CD14-positive monocyte (primary cell): ENCODE data around the gene GTPBP4. TPM values are rescaled to one million over a fixed set of nuclear protein-coding genes. Genes with fewer than 3 reads are reported as not detected.

Source experiments
- DNase-seq, 3 donors: peaks; one replicate each; pipeline ENCODE4 v3.0.0-alpha.2; 2011 to 2022
- H2AFZ ChIP-seq: 2 replicates; pipeline ENCODE4 v1.6.0; 2012; ENCODE audit warnings: mild to moderate bottlenecking, low read depth, low read length, inconsistent platforms; ENCODE audit not compliant: insufficient read depth, poor library complexity, severe bottlenecking
- H3K27ac ChIP-seq, 2 donors: 1 replicate in 1 of 2; 2 replicates in 1 of 2; pipeline ENCODE4 v1.5.1; 2012 to 2013; ENCODE audit warnings: low read length in 2 of 2, control low read depth in 1 of 2, inconsistent platforms in 1 of 2, low read depth in 1 of 2, mild to moderate bottlenecking in 1 of 2
- H3K27me3 ChIP-seq, 2 donors: one replicate each; pipeline versions ENCODE4 v1.6.0 to v1.6.1; 2011 to 2013; ENCODE audit warnings: low read length in 2 of 2; ENCODE audit not compliant: control insufficient read depth in 2 of 2, insufficient read depth in 2 of 2
- H3K36me3 ChIP-seq, 2 donors: replicated peaks in 1 of 2; 1 replicate in 1 of 2; 2 replicates in 1 of 2; pipeline versions ENCODE4 v1.5.1 to v1.6.1; 2012 to 2013; ENCODE audit warnings: low read length in 2 of 2, control low read depth in 1 of 2, inconsistent platforms in 1 of 2, mild to moderate bottlenecking in 1 of 2; ENCODE audit not compliant: insufficient read depth in 2 of 2, control insufficient read depth in 1 of 2
- H3K4me1 ChIP-seq, 2 donors: 1 replicate in 1 of 2; 2 replicates in 1 of 2; pipeline versions ENCODE4 v1.5.1 to v1.6.1; 2012 to 2013; ENCODE audit warnings: low read length in 2 of 2, control low read depth in 1 of 2, inconsistent platforms in 1 of 2, mild to moderate bottlenecking in 1 of 2, moderate library complexity in 1 of 2; ENCODE audit not compliant: insufficient read depth in 2 of 2, control insufficient read depth in 1 of 2
- H3K4me2 ChIP-seq: replicated peaks from 2 replicates; pipeline ENCODE3; 2012; ENCODE audit warnings: low read length, moderate library complexity, mild to moderate bottlenecking; ENCODE audit not compliant: poor library complexity, severe bottlenecking; ENCODE audit errors: extremely low read depth
- H3K4me3 ChIP-seq, 3 experiments: fragments of 200-600 bp in 1 of 3; sonication (generic) in 1 of 3; replicated peaks in 1 of 3; 1 replicate in 2 of 3; 2 replicates in 1 of 3; pipeline ENCODE4 v1.5.1; 2011 to 2013; ENCODE audit warnings: low read length in 3 of 3, mild to moderate bottlenecking in 3 of 3, control low read depth in 2 of 3, low read depth in 2 of 3, inconsistent platforms in 1 of 3, moderate library complexity in 1 of 3
- H3K79me2 ChIP-seq: 2 replicates; pipeline ENCODE4 v1.6.0; 2012; ENCODE audit warnings: mild to moderate bottlenecking, control low read depth, inconsistent platforms, low read length, moderate library complexity; ENCODE audit not compliant: insufficient read depth
- H3K9ac ChIP-seq: 2 replicates; pipeline ENCODE4 v1.6.0; 2017; ENCODE audit warnings: low read length, mild to moderate bottlenecking; ENCODE audit not compliant: insufficient read depth, poor library complexity, severe bottlenecking
- H3K9me3 ChIP-seq, 2 donors: replicated peaks in 1 of 2; 1 replicate in 1 of 2; 2 replicates in 1 of 2; pipeline versions ENCODE4 v1.5.1 to v1.6.1; 2012 to 2013; ENCODE audit warnings: low read length in 2 of 2, control low read depth in 1 of 2; ENCODE audit not compliant: control insufficient read depth in 1 of 2, insufficient read depth in 1 of 2
- H4K20me1 ChIP-seq: 2 replicates; pipeline ENCODE4 v1.6.0; 2012; ENCODE audit warnings: mild to moderate bottlenecking, low read length, control low read depth, moderate library complexity; ENCODE audit not compliant: insufficient read depth
- H3K27ac Mint-ChIP-seq, 7 donors: one replicate each; pipeline ENCODE4 v1.8.0; 2020; ENCODE audit warnings: mild to moderate bottlenecking in 7 of 7, mixed read lengths in 7 of 7, moderate library complexity in 6 of 7, inconsistent platforms in 2 of 7
- H3K27me3 Mint-ChIP-seq, 3 donors: one replicate each; pipeline ENCODE4 v1.8.0; 2021 to 2022; ENCODE audit warnings: low read depth in 3 of 3, mild to moderate bottlenecking in 3 of 3, mixed read lengths in 3 of 3, moderate library complexity in 3 of 3, inconsistent platforms in 1 of 3
- H3K36me3 Mint-ChIP-seq, 2 donors: one replicate each; pipeline ENCODE4 v1.8.0; 2020; ENCODE audit warnings: mixed read lengths in 2 of 2, inconsistent platforms in 1 of 2, mild to moderate bottlenecking in 1 of 2
- H3K4me1 Mint-ChIP-seq: one replicate; pipeline ENCODE4 v1.8.0; 2020; ENCODE audit warnings: mild to moderate bottlenecking, mixed read lengths
- H3K4me3 Mint-ChIP-seq, 2 donors: one replicate each; pipeline ENCODE4 v1.8.0; 2020; ENCODE audit warnings: mild to moderate bottlenecking in 2 of 2, mixed read lengths in 2 of 2, moderate library complexity in 1 of 2
- H3K9me3 Mint-ChIP-seq, 7 donors: one replicate each; pipeline ENCODE4 v1.8.0; 2020 to 2022; ENCODE audit warnings: mixed read lengths in 7 of 7, mild to moderate bottlenecking in 6 of 7, moderate library complexity in 6 of 7, inconsistent platforms in 2 of 7
- CTCF ChIP-seq: fragments of 200-600 bp; IDR thresholded peaks from one replicate; pipeline ENCODE4 v1.8.0; 2022; ENCODE audit warnings: antibody characterized with exemption, mild to moderate bottlenecking
- WGBS: methylation state at CpG from one replicate; pipeline ENCODE4 v1.1.5; 2013; ENCODE audit warnings: missing lambda C conversion rate; ENCODE audit not compliant: insufficient coverage; 5-methylcytosine and 5-hydroxymethylcytosine counted together
- intact Hi-C, 2 donors: fragments of 100-400 bp; cut with micrococcal nuclease; formaldehyde crosslinking; loops; one replicate each; pipeline versions ENCODE4 v1.15.0 to v1.15.1; 2023
- polyA plus RNA-seq, 3 donors: library from polyadenylated mRNA; depleted of rRNA in 1 of 3; unstranded in 2 of 3; stranded (reverse) in 1 of 3; fragments of 300-500 nt in 2 of 3; fragments of >200 nt in 1 of 3; fragmentation: Illumina TruSeq in 2 of 3; gene quantifications; 1 replicate in 2 of 3; 2 replicates in 1 of 3; pipeline ENCODE4 v1.2.3, GENCODE V29; 2012 to 2021

The GTPBP4 gene
- polyA plus RNA-seq, 3 donors, result 9.9 to 16.1 (median 12.2) TPM

- Mint-ChIP-seq H3K27ac (peak overlapping the region; percentile 94 to 99 (median 99)), H3K27me3 (no peaks in the 10 kb centered on the region), H3K36me3 (peaks cover 30 to 40% of the 10 kb centered on the region in 2 donors), H3K9me3 (no peaks in the 10 kb centered on the region), H3K4me3 (peak overlapping the region; percentile 86 to 97), H3K4me1 (peaks cover 41% of the 10 kb centered on the region)
- 0% methylated on average over 9 of the region's 12 CpGs for WGBS
- H3K79me2 ChIP-seq, result peaks cover 51% of the 10 kb centered on the region
- H3K36me3 ChIP-seq, result peaks cover 32 to 40% of the 10 kb centered on the region in 2 donors
- peak overlapping the region; percentile 66 for H2AFZ ChIP-seq
- peaks cover 37 to 56% of the 10 kb centered on the region in 2 donors for H3K4me1 ChIP-seq
- peak overlapping the region; percentile 30 to 94 (median 78) for H3K4me3 ChIP-seq
- H3K9me3 ChIP-seq, result no peaks in the 10 kb centered on the region
- H3K27ac ChIP-seq, result peak overlapping the region; percentile 71 to 86
- TF ChIP-seq CTCF, result no peak
- DNase-seq, result peak; percentile 61 to 65 (median 63)
- no peaks in the 10 kb centered on the region for H3K27me3 ChIP-seq
- peak overlapping the region; percentile 73 for H3K4me2 ChIP-seq
- H3K9ac ChIP-seq, result peak overlapping the region; percentile 59
- intact Hi-C loops, result loop anchor here in 1 of 2 donors (5.0 kb wide), 2 partner anchors 51 to 116 kb away; no protein-coding TSS in a partner anchor
- peaks cover 11% of the 10 kb centered on the region for H4K20me1 ChIP-seq
Observed at GRCh38 chr10:1043532-1043995, 55.3 kb downstream of the GTPBP4 start.

GRCh38 chr10:1044146-1044545, 55.9 kb downstream of the GTPBP4 start:
- peak overlapping the region; percentile 66 for H2AFZ ChIP-seq
- H3K9me3 Mint-ChIP-seq, result no peaks in the 10 kb centered on the region
- no peak overlapping the region for H3K9ac ChIP-seq
- peak overlapping the region; percentile 73 for H3K4me2 ChIP-seq
- no peaks in the 10 kb centered on the region for H3K27me3 ChIP-seq
- TF ChIP-seq CTCF, result no peak
- peak overlapping the region; percentile 71 to 86 for H3K27ac ChIP-seq
- 85% methylated on average over 4 of the region's 4 CpGs for WGBS
- peaks cover 53% of the 10 kb centered on the region for H3K79me2 ChIP-seq
- H3K36me3 ChIP-seq, result peaks cover 30 to 36% of the 10 kb centered on the region in 2 donors
- peaks cover 41% of the 10 kb centered on the region for H3K4me1 Mint-ChIP-seq
- H4K20me1 ChIP-seq, result peaks cover 11% of the 10 kb centered on the region
- no peaks in the 10 kb centered on the region for H3K9me3 ChIP-seq
- peaks cover 37 to 56% of the 10 kb centered on the region in 2 donors for H3K4me1 ChIP-seq
- peak overlapping the region; percentile 30 to 94 (median 78) for H3K4me3 ChIP-seq
- H3K4me3 Mint-ChIP-seq, result peak overlapping the region; percentile 86 to 97
- peaks cover 29 to 40% of the 10 kb centered on the region in 2 donors for H3K36me3 Mint-ChIP-seq
- H3K27me3 Mint-ChIP-seq, result no peaks in the 10 kb centered on the region
- H3K27ac Mint-ChIP-seq, result peak overlapping the region; percentile 94 to 99 (median 99)
- DNase-seq, result no peak
- intact Hi-C loops, result loop anchor here in 1 of 2 donors (5.0 kb wide), 2 partner anchors 52 to 117 kb away; no protein-coding TSS in a partner anchor
